Thyroid gland (tissue), 4 donors: Measurements from ENCODE around the gene NSL1.

ENCODE experiments used
- CTCF ChIP-seq, 6 experiments: fragments of 200-600 bp in 3 of 6; fragments of 450-650 bp in 3 of 6; sonication (generic) in 3 of 6; IDR thresholded peaks; one replicate each; pipeline ENCODE4 v1.5.1; 2016 to 2019; ENCODE audit warnings: antibody characterized with exemption in 6 of 6, mild to moderate bottlenecking in 2 of 6, inconsistent platforms in 1 of 6, moderate library complexity in 1 of 6
- POLR2A ChIP-seq, 2 donors: fragments of 450-650 bp; IDR thresholded peaks; one replicate each; pipeline ENCODE4 v1.6.1; 2017; ENCODE audit warnings: antibody characterized with exemption in 2 of 2, mild to moderate bottlenecking in 2 of 2, moderate library complexity in 1 of 2

DNA sequence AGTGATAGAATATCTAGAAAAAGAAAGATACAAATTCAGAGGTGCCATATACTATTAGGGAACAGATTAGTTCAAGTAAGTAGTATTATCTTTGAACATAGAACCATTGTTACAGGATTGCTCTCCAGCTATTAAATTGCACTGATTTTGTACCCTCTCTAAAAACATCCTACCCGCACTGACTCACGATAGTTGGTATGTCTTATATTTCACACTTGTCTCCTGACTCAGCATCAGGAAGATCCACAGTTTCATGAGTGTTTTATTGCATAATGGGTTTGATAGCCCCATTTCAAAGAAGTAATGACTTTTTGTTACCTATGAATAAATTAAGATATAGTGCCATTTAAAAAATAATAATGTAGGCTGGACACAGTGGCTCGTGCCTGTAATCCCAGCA is 6.1 kb upstream of the NSL1 start:
- TF ChIP-seq CTCF (IDR thresholded peaks at IDR 0.05) (no peak), POLR2A (IDR thresholded peaks at IDR 0.05) (no peak)
